SKM-1 (cell line): ENCODE measurements around the gene SPSB4.

ENCODE experiments used
- DNase-seq: peaks from one replicate; lab custom pipeline; 2025; ENCODE audit not compliant: unreplicated experiment; lab: John Stamatoyannopoulos, UW

Gene SPSB4

GRCh38 chr3:141073580-141073979 lies 22.4 kb downstream of the SPSB4 start:
- no peak for DNase-seq

DNA sequence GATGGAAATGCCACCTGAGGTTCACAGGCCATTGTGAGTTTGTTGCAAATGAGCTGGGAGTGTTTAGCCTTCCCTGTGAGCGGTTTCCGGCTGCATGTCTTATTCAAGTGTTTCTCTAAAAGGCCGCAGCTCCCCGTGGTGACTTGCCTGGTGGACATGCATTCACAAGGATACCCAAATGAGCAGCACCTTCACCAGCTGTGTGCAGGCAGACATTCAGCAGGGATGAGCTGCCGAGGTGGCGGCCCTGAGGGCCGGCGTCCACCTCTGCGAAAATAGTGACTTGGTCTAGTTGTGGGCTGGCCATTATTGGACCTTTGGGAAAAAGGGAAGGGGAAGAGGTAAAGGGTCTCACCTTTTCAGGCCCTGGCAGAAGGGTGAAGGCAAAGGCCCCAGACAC lies 23.4 kb downstream of the SPSB4 start:
- DNase-seq = no peak

DNA sequence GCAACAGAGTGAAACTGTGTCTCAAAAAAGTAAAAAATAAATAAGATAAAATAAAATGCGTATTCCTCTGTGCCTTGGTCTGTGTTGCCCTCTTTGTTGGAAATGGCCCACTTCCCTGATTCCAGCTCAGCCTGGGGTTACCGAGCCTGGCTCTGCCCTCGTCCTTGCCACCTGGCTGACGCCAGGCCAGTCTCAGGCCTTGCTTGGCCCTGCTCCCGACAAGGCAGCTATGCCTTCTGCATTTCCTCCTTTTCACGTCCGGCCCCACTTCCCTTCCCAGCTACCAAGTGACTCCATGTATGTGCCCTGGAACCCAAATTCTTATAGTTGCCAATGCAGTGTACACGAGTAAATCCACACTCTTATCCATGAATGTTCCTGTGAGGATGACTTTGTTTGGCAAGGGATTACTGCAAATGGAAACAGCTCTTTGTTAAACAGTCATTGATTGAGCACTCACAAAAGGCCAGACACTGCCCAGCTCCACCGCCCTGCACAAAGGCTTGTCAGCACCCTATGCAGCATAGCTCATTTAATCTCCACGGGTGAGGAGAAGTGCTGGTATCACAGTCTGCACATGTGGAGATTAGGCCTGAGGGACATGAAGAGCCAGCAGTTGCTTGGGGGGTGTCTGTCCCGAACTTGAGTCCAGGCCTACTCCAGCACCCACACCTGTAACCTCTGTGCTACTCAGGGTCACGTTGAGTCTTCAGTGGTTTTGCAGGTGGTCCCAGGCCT lies 25.1 kb downstream of the SPSB4 start:
- no peak for DNase-seq

DNA sequence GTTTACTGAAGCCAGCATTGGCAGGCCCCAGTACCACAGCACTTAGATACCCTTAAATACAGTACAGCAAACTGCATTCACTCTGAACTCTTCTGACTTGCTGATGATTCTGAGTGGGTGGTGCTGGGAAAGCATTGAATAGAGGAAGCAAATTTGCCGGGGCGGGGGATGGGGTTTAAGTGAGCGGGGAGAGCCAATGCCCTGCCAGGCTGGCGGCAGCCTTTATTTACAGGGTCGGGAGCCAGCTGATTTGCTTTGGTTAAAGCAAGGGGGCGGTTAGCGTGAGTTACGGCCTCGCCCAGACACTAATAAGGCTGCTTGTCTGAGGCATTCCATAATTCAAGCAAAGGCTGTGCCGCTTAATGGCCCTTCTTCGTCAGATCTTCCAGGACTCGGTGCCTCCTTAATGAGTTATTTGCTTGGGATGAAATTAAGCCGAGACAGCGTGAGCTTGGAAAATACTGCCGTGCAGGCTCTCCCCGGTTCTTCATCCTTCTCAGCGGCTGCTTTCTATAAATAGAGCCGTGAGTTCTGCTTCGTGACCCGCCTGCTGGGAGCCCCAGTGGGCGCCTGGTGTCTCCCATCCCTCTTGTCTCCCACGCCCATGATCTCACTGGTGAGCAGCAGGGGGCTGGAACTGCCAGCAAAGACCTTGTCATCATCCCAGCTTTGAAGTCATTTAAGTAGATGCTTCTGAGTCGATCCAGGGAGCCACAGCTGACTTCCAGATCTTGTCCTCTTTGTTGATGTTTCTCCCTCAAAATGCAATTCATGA lies 25.8 kb downstream of the SPSB4 start:
- no peak for DNase-seq

GRCh38 chr3:141077631-141078030 lies 26.5 kb downstream of the SPSB4 start:
- no peak for DNase-seq

DNA sequence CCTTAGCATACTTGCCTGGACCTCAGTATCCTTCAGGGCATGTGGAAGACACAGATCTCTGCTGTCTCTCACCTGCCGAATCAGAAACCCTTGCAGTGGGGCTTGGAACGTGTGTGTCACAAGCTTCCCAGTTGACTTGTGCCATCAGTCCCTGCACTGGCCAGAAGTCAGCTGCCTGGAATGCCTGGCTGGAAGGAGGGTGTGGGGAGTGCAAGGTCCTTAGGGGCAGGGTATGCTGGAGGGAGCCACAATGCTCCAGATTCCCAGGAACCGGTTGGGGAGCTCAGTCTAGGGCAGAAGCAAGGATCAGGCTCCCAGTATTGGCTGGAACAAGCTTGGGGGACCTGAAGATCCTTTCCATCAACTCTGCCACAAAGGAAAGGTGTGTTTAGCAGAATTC lies 27.1 kb downstream of the SPSB4 start:
- DNase-seq = no peak

DNA sequence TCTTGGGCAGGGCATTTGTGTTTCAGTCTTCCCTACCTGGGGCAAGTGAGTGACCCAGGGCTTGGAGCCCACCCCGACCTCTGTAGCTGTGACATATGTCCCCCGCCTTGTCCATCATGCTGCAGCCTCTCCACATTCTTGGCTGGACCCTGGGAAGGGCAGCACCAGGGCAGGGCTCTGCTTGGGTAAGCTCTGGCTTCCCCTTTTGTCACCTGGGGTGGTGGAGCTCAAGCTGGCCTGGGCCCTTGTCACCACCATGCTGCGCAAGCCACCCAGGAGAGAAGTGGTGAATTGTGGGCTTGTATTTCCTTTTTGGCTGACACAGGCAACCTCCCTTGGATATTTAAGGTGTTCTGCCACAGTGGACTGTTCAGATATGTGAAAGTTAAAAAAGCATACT lies 29.3 kb downstream of the SPSB4 start:
- no peak for DNase-seq

GRCh38 chr3:141081141-141081795 lies 30.1 kb downstream of the SPSB4 start:
- DNase-seq = no peak

GRCh38 chr3:141082064-141082463 lies 30.9 kb downstream of the SPSB4 start:
- DNase-seq = no peak

GRCh38 chr3:141083226-141083625 lies 32.1 kb downstream of the SPSB4 start:
- DNase-seq = no peak

DNA sequence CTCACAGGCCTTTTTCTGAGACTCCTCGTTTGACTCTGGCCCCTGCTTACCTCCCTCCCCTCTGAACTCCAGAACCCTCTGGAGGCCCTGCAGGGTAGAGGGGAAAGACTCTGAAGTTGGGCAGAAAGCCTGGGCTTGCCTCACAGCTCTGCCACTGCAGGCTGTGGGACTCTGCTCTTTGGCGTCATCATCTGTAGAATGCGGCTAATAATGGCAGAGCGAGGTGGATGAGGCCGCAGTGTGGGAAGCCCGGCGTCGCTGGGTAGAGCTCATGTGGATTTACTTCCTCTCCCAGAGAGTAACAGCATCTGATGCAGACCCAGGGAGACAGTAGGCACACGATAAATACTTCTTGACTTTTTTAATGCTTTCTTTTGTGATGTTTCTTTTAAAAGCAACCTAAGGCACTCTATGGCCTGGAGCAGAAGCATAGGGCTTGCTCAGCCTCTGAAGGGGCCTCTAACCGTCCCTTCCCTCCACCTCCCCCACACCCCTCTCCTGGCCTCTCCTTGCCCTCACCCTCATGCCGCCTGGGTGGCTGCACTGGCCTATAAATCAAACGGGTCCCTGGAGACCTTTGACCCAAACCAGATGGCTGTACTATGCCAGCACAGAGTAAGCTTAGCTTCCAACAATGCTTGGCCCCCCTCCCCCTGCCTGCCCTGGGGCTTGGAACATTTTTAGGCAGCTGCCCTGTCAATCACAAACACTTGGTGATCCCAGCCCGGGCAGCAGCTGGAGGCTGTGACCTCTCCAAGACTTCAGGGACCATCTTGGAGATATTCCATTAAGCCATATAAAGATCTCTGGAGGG lies 32.9 kb downstream of the SPSB4 start:
- no peak for DNase-seq

GRCh38 chr3:141085343-141086070 lies 34.4 kb downstream of the SPSB4 start:
- DNase-seq = no peak

GRCh38 chr3:141086188-141086587 lies 35.0 kb downstream of the SPSB4 start:
- DNase-seq = no peak

GRCh38 chr3:141087076-141087777 lies 36.1 kb downstream of the SPSB4 start:
- DNase-seq = no peak

- DNase-seq = no peak
Measured at GRCh38 chr3:141087778-141088130, 36.6 kb downstream of the SPSB4 start.

GRCh38 chr3:141089339-141090152 lies 38.4 kb downstream of the SPSB4 start:
- DNase-seq = no peak

- DNase-seq = no peak
Measured at GRCh38 chr3:141091426-141091825, 40.3 kb downstream of the SPSB4 start.

- no peak for DNase-seq
Measured at GRCh38 chr3:141092663-141093062, 41.5 kb downstream of the SPSB4 start.

GRCh38 chr3:141093397-141093796 lies 42.2 kb downstream of the SPSB4 start:
- DNase-seq = no peak
